Activated CD4-positive, alpha-beta T cell treated with anti-CD3 and anti-CD28 coated beads, Interleukin-2, Interleukin-4, amounts not matched to agents 100 ng/mL and 50 ng/mL, durations not matched to agents 16 hours and 8 hours (primary cell): ENCODE measurements around the gene SLC22A1.
"Not testable (repeated sequence)": the region's sequence is repeated elsewhere in the genome, so short reads cannot be mapped to it uniquely, and the experiment has no call there.

Experiments used
- DNase-seq: peaks from one replicate; pipeline ENCODE4 v3.0.0-alpha.2; 2020; ENCODE audit warnings: low spot score

The SLC22A1 gene

GRCh38 chr6:160138839-160139419, 17.3 kb downstream of the SLC22A1 start:
- no peak for DNase-seq

GRCh38 chr6:160139420-160139851, 17.8 kb downstream of the SLC22A1 start:
- DNase-seq: peak; percentile 13

GRCh38 chr6:160140493-160140892, 18.9 kb downstream of the SLC22A1 start:
- not testable (repeated sequence) for DNase-seq

- DNase-seq: no peak
Measured at GRCh38 chr6:160141001-160141726, 19.5 kb downstream of the SLC22A1 start.

- no peak for DNase-seq
Measured at GRCh38 chr6:160142115-160142715, 20.6 kb downstream of the SLC22A1 start.

GRCh38 chr6:160146454-160147145, 25.0 kb downstream of the SLC22A1 start:
- DNase-seq: no peak

GRCh38 chr6:160147146-160147536, 25.5 kb downstream of the SLC22A1 start:
- DNase-seq: no peak

- DNase-seq: no peak
Measured at GRCh38 chr6:160154471-160154870, 32.9 kb downstream of the SLC22A1 start.

GRCh38 chr6:160156842-160157241, 35.2 kb downstream of the SLC22A1 start:
- DNase-seq: no peak

- DNase-seq: no peak
Measured at GRCh38 chr6:160160450-160160849, 38.8 kb downstream of the SLC22A1 start.

GRCh38 chr6:160160929-160161646, 39.5 kb downstream of the SLC22A1 start:
- DNase-seq: no peak

GRCh38 chr6:160161647-160161986, 40.0 kb downstream of the SLC22A1 start:
- no peak for DNase-seq

- no peak for DNase-seq
Measured at GRCh38 chr6:160162030-160162566, 40.5 kb downstream of the SLC22A1 start.

- no peak for DNase-seq
Measured at GRCh38 chr6:160163425-160163824, 41.8 kb downstream of the SLC22A1 start.

GRCh38 chr6:160163912-160164311, 42.3 kb downstream of the SLC22A1 start:
- no peak for DNase-seq

- DNase-seq: not testable (repeated sequence)
Measured at GRCh38 chr6:160165928-160166327, 44.3 kb downstream of the SLC22A1 start.

- DNase-seq: no peak
Measured at GRCh38 chr6:160167604-160168399, 46.2 kb downstream of the SLC22A1 start.

GRCh38 chr6:160170018-160170680, 48.5 kb downstream of the SLC22A1 start:
- DNase-seq: no peak

GRCh38 chr6:160172704-160173103, 51.1 kb downstream of the SLC22A1 start:
- no peak for DNase-seq

- no peak for DNase-seq
Measured at GRCh38 chr6:160173806-160174527, 52.4 kb downstream of the SLC22A1 start.
